Mucosa of gallbladder (tissue), 1 donor: ENCODE measurements around the gene SERTAD1. TPM values are rescaled to one million over a fixed set of nuclear protein-coding genes. Genes with fewer than 3 reads are reported as not detected.

Experiments
- DNase-seq: peaks from one replicate; pipeline ENCODE4 v3.0.0-alpha.2; 2020; ENCODE audit warnings: low spot score
- total RNA-seq: library from RNA; stranded (reverse); gene quantifications from one replicate; pipeline ENCODE4 v1.2.1, GENCODE V29; 2021
- donor health status: DM: no; HTN: no; CAD: no.

Gene SERTAD1
- total RNA-seq, 1 donor from 2014 or later, result 13.2 TPM

GRCh38 chr19:40378509-40378908, 47.3 kb downstream of the SERTAD1 start:
- no peak for DNase-seq

DNA sequence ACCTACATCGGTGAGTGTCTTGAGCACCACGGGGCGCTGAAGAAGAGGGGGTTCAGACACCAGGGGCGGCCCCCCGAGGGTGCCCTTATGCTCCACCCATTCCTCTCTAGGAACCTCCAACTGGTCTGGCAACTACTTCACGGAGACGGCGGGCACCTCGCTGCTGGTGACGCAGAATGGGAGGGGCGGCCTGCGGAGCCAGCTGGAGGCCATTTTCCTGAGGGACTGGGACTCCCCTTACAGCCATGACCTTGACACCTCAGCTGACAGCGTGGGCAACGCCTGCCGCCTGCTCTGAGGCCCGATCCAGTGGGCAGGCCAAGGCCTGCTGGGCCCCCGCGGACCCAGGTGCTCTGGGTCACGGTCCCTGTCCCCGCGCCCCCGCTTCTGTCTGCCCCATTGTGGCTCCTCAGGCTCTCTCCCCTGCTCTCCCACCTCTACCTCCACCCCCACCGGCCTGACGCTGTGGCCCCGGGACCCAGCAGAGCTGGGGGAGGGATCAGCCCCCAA, 47.9 kb downstream of the SERTAD1 start:
- no peak for DNase-seq

GRCh38 chr19:40376286-40376862, 49.4 kb downstream of the SERTAD1 start:
- no peak for DNase-seq

DNA sequence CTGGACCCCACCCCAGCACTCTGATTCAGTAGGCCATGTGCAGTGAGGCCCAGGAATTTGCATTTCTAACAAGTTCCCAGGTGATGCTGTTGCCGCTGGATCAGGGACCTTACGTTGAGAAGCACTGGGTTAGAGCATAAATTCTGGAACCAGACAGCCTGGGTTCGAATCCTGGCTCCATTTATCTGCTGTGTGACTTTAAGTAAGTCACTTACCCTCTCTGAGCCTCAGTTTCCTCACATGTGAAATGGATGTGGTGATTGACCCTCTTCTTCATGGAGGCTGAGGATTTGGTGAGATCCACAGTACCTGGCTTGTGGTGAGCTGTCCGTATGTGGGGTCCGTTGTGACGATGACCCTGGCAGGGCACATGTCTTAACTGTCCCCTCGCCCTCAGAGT, 51.7 kb downstream of the SERTAD1 start:
- DNase-seq, result no peak

DNA sequence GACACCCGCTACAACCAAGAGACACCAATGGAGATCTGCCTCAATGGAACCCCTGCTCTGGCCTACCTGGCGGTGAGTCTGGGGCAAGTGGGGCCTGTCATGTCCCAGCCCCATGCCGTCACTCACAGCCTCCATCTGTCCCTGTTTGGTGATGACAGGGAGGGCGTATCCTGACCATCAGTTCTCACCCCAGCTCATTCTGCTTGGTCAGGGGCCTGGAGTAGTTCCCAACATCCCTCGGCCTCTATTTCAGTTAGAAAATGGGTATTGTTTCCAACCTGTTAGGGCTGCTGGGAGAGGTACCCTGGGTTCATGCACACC, 54.0 kb downstream of the SERTAD1 start:
- DNase-seq, result no peak

Other genes with a start within 250 kb of the SERTAD1 start
- 25.8 TPM for gene MAP3K10, start 234.6 kb downstream of the SERTAD1 start, total RNA-seq
- gene TTC9B, start 207.6 kb downstream of the SERTAD1 start, total RNA-seq, result not detected
- 0.43 TPM for gene CCNP, start 199.3 kb downstream of the SERTAD1 start, total RNA-seq
- 119 TPM for gene AKT2, start 140.6 kb downstream of the SERTAD1 start, total RNA-seq
- 13.2 TPM for gene C19orf47, start 77.6 kb downstream of the SERTAD1 start, total RNA-seq
- gene PLD3, start 77.3 kb downstream of the SERTAD1 start, total RNA-seq, result 224 TPM
- gene HIPK4, start 35.8 kb downstream of the SERTAD1 start, total RNA-seq, result not detected
- 7.0 TPM for gene PRX, start 12.6 kb downstream of the SERTAD1 start, total RNA-seq
- gene SERTAD3, start 18.3 kb upstream of the SERTAD1 start, total RNA-seq, result 38.8 TPM
- 65.9 TPM for gene BLVRB, start 39.8 kb upstream of the SERTAD1 start, total RNA-seq
- gene SPTBN4, start 41.0 kb upstream of the SERTAD1 start, total RNA-seq, result 3.5 TPM
- gene SHKBP1, start 150.9 kb upstream of the SERTAD1 start, total RNA-seq, result 80.9 TPM
- gene LTBP4, start 175.4 kb upstream of the SERTAD1 start, total RNA-seq, result 225 TPM